Medulla oblongata (tissue), 1 donor: ENCODE results near the gene IL1RAPL2.
"Not testable (repeated sequence)": the region's sequence is repeated elsewhere in the genome, so short reads cannot be mapped to it uniquely, and the experiment has no call there.

Experiments
- DNase-seq: peaks from one replicate; pipeline ENCODE4 v3.0.0-alpha.2; 2015; ENCODE audit errors: extremely low spot score

The IL1RAPL2 gene

DNA sequence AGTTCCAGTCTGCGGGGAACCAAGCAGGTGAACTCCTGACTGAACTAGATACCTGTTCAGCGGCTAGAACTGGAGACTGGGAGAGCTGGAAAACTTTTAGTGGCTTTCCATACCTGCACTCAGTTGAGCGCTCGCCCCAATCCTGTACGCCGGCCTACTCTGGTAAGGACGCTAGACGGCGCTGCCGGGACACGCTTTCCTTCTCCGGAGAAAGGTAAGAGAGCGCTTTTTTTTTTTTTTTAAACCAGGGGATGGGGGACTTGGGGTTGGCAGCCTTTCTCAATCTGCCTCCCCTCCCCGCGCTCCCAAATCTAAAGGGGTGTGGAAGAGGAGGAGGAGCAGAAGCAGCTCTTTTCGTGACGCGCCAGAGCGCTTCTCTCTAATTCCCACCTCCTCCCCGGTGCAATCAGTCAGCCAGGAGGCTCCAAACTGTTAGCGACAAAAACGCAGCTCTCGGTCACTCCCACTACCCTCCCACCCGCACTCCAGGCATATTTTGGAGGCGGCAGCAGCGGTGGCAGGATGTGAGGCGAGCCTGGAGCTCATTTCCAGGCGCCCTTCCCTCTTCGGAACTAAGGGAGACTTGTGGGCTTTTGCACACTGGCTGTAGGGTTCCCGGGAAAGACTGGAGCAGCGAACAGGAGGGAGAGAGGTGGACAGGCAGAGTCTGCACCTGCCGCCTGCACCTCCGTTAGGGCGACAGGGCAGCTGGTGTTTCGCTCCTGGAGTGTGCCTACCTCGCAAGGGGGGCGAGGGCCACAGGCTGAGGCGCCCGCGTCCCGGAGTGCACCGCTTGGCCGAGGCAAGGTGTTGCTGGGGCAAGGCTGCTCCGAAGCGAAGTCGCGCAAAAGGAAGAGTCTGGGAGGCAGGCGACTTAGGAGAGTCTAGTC, at the start of gene IL1RAPL2:
TSS of gene IL1RAPL2 (plus strand) at position 409 of the 890 bp plus-strand sequence.
- DNase-seq, result no peak

DNA sequence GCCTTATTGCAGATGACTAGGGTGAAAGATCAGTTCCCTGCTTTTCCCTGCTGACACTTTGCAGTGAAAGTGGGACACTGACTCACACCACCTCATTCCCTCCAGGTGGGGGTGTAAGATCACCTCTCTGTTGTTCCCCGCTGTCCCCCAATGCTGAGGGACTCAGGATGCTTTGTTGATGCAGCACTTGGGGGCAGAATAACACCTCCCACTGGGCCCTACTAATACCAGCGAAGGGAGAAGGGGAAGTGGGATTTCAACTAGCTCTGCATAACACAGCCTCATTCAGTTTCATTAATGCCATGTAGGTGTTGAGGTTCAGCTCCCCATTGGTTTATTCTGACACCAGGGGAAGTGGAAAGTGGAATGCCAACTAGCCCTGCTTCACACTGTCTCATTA, 43.6 kb upstream of the IL1RAPL2 start:
- no peak for DNase-seq

DNA sequence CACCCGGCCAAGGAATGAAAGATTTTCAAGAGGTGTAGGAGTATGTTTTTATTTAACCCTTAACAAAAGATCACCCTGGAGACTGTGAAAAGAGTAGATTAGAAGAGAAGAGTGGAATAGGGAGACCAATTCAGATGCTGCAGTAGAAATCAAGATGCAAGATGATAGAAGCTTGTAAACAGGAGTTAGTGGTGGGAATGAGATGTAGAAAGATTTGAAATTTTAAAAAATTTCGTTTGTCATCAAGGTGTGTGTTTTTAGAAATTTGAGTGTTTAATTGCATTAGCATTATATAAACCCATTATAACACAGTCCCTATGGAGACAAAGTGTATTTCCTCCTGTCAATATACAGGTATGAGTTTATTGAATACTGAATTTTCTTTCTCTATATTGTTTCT, 42.1 kb upstream of the IL1RAPL2 start:
- no peak for DNase-seq

DNA sequence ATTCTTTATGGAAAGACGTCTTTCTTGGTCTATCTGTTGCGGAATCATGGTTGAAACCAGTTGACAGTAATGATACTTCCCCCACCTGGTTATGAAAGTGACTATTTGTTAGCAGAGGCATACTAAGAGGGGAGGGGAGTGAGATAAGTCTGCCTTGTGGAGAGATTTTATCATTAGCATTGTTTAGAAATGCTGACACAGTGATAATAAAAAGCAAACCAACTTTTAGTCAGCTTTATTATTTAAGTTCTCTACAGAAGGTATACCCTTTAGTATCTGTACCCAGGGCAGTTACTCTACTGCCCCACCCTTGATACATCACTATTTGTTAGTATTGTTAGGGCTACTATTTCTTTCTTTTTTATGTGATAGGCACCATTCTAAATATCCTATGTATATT, 26.9 kb upstream of the IL1RAPL2 start:
- DNase-seq, result no peak

GRCh38 chrX:104542447-104542846, 23.6 kb upstream of the IL1RAPL2 start:
- not testable (repeated sequence) for DNase-seq

- DNase-seq, result no peak
These were observed 1.7 kb upstream of the IL1RAPL2 start for GRCh38 chrX:104564335-104564734.

DNA sequence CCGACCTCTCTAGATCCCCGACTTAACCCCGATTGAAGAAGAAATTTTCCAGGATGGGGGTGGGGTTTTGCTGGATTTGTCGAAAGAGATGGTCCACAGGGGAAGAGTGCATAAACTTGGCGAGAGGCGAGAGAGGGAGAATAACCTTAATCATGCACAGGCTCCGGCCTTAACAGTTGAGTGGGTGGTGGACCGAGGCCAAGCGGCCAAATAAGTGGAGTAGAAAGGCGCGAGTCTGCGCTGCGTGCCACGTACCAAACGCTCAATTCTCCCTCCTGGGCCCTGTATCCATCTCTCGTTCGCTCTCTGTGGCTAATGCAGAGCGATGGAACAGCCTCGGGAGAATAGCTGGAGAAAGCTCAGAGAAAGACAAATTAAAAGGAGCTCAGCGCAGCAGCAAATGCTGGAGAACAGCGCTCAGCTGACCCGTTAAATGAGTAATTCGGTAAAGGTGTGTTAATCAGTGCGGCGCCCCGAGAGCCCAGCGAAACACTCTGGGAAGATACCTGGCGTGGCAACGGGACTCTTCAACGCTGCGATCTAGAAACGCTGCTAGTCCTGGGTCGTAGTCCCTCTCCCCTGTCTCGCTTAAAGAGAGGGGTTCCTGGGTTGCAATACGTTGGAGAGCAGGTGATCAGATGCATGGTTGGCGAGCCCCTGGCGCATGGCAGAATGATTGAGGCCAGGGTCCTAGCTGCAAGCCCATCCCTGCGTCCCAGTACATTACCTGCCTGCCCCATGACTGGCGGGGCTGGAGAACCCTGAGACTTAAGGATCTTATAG, 887 bp upstream of the IL1RAPL2 start:
- no peak for DNase-seq

GRCh38 chrX:104566681-104567501, 892 bp downstream of the IL1RAPL2 start:
- no peak for DNase-seq

DNA sequence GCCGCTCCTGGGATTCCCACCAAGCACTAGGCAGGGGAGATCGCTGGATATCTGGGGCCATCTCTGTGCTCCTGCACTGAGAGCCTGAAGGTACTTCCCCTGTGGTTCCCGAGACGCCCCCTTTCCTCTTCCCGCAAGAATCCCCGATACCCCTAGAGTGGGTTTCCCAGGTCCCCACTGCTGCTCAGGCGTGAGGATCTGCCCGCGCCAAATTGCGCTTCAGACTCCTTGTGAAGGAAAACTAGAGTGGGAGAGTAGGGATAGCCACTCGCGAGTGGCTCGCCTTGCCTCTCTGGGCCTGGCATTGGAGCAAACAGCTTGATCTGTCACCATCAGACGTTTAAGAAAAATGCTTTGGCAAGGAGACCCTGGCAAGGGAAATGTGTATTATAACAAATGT, 1.5 kb downstream of the IL1RAPL2 start:
- DNase-seq, result no peak

DNA sequence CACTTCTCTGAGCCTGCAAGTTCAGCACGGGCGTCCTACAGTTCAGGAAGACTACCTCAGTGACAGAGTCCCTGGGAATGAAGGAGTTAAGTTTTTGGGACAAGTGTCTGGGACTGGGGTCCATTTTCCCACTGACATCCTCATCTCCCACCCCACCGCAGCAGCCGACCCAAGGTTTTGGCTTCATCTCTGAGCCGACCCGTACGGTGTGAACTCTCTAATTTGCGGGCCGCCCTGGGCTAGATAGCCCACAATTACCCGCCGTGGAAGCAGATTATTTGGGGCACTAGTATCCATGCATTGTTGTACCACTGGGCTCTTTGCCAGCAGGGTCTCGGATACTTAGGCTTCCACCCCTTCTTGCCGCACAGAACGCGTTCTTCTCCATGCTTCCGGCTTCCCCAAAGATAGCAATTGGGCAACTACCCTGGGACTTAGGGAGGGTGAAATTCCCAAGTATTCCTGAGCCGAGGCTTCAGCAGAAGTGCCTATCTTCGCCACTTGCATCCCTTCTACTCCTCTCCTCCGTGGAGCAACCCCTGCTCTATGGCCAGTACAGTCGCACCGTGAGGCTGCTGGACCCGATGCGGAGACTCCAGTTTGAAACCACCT, 2.4 kb downstream of the IL1RAPL2 start:
- DNase-seq, result no peak

GRCh38 chrX:104618106-104618895, 52.3 kb downstream of the IL1RAPL2 start:
- no peak for DNase-seq

DNA sequence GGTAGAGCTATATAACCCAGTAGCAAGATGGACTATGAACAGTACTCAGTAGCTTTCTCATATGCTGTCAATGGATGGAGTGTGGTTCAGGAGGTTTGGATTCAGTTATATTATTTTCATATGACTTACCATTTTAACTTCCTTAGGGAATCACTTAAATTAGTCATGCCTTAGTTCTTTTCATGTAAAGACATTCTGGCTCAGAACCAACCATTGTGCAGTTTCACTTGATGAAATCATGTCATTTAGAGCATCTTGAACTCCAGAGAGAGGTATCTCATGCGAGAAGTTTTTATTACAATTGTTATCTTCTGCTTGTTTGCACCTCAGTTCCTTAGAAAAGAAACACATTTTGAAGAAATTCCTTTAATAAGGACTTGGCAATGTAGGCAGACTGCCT, 55.8 kb downstream of the IL1RAPL2 start:
- no peak for DNase-seq

DNA sequence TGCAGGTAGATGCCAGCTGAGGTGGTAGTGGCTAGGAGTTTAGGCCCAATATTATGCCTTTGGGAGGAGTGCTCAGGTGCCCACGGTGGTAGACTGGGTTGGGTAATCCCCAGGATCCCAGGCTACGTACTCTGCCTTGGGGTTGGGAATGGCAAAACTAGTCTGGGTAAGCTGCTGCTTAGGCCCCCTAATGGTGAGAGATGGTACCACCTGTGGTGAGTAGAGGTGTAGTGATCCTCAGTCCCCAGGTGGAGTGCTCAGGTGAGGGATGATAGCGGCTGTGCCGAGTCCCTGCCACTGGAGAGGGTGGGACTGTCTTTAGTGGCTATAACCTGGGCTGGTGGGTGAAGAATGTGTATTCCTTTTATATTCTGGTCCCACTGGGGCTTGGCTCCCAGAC, 75.2 kb downstream of the IL1RAPL2 start:
- DNase-seq, result no peak

GRCh38 chrX:104647084-104647483, 81.1 kb downstream of the IL1RAPL2 start:
- DNase-seq, result no peak

- no peak for DNase-seq
These were observed 93.2 kb downstream of the IL1RAPL2 start for GRCh38 chrX:104659005-104659744.

- no peak for DNase-seq
These were observed 94.1 kb downstream of the IL1RAPL2 start for GRCh38 chrX:104660092-104660491.

- DNase-seq, result no peak
These were observed 96.7 kb downstream of the IL1RAPL2 start for GRCh38 chrX:104662694-104663093.

GRCh38 chrX:104665691-104666090, 99.7 kb downstream of the IL1RAPL2 start:
- no peak for DNase-seq

- DNase-seq, result peak; percentile 1
These were observed 102.6 kb downstream of the IL1RAPL2 start for GRCh38 chrX:104668550-104668949.

DNA sequence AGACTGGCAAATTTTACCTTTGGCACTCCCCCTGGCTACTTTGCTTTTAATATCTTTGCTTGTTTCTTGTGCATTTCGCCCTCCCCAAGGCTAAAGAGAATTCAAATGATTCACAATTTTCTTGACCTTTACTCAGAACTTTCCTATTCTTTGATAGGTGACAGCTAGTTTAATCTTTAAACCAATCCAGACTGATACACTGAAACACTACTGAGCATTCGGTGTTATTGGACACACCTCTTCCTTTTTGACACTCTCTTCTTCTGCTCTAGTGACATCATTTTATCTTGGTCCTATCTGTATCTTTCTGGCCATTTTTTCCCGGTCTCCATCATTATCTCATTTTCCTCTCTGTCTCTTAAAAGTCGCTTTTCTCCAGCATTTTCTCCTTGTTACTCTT, 103.1 kb downstream of the IL1RAPL2 start:
- no peak for DNase-seq
